Coronary artery (tissue), 2 donors: ENCODE measurements around the gene ARHGAP24.
A peak's percentile ranks its signal among the peaks of the same experiment; 100 is the strongest.

Experiments used
- DNase-seq: peaks from one replicate; pipeline ENCODE4 v3.0.0-alpha.2; 2017; ENCODE audit warnings: low spot score
- H3K27ac ChIP-seq, 2 donors: fragments of 200-600 bp; sonication (generic); one replicate each; pipeline ENCODE4 v1.5.1; 2016 to 2019
- H3K4me3 ChIP-seq: fragments of 200-600 bp; sonication (generic); 2 replicates; pipeline ENCODE4 v1.5.1; 2016; ENCODE audit warnings: mild to moderate bottlenecking, moderate library complexity
- TF ChIP-seq, protein P1 (sequence below): fragments of 200-600 bp; sonication (generic); IDR thresholded peaks from one replicate; pipeline ENCODE4 v1.5.1; 2019; ENCODE audit warnings: antibody characterized with exemption

ARHGAP24 gene

DNA sequence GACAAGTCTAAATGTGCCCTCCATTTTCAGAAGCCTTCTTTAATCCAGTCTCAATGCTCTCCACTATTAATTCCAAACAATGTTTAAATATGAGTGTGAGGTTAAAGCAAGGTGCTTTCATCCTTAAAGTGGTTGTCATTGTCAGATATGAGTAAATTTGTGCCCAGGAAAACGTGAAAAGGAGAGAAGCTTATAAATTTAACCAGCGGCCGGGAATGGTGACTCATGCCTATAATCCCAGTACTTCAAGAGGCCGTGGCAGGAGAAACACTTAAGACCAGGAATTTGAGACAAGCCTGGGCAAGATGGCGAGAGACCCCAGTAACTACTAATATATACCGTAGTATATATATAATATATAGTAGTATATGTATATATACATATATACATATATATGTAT lies 270.0 kb downstream of the ARHGAP24 start:
- DNase-seq = no peak

DNA sequence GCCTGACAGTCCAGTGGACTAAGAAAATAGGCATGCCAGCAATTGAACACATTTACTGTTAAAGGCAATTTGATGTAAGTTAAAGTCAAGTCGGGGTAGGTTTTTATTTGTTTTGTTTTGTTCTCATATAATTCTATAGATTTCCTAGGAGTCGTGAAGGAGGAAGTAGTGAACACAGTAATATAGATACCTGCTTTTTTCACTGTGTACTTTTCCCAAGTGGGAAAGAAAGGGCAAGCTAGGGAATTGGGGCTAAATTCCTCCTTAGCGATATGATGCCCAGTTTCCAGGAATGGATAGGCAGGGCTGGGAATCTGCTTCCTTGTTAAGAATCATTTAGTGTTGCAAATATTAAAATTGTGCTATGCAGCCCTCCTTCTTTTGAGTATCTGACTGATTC lies 271.0 kb downstream of the ARHGAP24 start:
- TF ChIP-seq, protein P1, sequence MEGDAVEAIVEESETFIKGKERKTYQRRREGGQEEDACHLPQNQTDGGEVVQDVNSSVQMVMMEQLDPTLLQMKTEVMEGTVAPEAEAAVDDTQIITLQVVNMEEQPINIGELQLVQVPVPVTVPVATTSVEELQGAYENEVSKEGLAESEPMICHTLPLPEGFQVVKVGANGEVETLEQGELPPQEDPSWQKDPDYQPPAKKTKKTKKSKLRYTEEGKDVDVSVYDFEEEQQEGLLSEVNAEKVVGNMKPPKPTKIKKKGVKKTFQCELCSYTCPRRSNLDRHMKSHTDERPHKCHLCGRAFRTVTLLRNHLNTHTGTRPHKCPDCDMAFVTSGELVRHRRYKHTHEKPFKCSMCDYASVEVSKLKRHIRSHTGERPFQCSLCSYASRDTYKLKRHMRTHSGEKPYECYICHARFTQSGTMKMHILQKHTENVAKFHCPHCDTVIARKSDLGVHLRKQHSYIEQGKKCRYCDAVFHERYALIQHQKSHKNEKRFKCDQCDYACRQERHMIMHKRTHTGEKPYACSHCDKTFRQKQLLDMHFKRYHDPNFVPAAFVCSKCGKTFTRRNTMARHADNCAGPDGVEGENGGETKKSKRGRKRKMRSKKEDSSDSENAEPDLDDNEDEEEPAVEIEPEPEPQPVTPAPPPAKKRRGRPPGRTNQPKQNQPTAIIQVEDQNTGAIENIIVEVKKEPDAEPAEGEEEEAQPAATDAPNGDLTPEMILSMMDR = no peak
- DNase-seq = no peak
- no peak overlapping the region for H3K4me3 ChIP-seq
- H3K27ac ChIP-seq = no peak overlapping the region

More for the DNA sequence above, 270.0 kb downstream of the ARHGAP24 start:
- TF ChIP-seq, protein P1 = no peak
- Histone ChIP-seq H3K27ac (peak overlapping the region in 1 of 2 donors; percentile 9), H3K4me3 (no peak overlapping the region)

DNA sequence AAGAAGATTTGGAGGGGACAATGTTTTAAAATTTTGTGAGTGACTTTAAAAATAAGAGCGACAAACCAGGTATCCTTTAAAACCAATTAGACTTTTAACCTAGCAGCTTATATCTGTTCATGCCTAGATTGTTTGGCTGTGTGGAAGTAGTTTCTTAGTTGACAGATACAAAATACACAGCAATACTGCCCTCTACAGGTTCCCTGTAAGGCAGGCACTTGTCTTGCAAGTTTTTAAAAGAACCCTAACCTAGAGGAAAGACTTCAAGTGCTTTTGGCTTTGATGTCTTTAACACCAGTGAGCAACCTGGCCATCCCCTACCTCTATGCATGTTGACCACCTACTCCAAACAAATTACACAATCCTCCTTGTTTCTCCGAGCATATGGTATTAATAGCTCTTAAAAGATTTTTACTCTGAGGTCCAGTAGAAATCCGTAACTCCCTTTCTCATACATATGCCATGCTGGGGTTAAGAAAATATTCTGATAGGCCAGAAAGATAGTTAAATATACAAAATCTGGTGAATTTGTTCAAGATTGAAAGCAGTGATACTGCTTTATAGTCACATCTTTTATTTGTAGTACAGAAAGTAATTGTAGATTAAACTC lies 273.0 kb downstream of the ARHGAP24 start:
- no peak for DNase-seq
- Histone ChIP-seq H3K27ac (no peak overlapping the region), H3K4me3 (no peak overlapping the region)
- TF ChIP-seq, protein P1 = peak; percentile 88

DNA sequence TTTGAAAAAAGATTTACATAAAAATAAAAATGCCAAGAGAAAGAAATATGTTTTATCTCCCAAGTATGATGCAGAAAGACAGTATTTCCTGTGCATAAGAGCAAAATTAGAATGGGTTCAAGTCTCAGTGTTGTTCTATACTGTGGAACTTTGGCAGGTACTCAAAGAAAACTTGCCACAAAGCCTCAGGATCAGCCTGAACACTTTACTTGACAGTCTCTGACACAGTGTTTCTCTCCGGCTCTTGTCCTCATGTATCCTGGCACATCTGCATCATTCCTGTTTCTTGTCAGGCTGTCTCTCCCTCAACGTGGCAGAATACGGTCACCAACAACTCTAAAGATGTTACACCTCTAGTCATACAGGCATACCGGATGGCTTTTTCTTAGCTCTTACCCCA lies 273.7 kb downstream of the ARHGAP24 start:
- TF ChIP-seq, protein P1 = no peak
- Histone ChIP-seq H3K27ac (no peak overlapping the region), H3K4me3 (no peak overlapping the region)
- no peak for DNase-seq

DNA sequence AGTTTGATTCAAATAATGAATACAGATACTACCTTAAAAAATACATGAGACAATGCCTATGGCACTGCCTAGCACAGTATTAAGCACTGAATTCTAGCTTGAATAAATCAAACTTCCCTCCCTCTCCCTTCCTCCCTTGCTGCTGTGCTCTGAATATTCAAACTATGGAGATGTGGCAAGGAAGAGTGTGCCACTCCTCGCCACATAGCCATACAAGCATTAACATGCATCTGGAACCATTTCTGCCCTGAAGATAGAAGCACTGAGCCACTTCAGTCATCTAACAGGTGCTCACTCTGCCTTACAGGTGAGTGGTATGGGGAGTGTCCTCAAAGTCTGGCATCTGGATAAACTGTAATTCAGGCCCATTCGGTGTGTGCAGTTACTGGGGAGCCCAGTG lies 276.9 kb downstream of the ARHGAP24 start:
- no peak for DNase-seq
- no peak overlapping the region for H3K27ac ChIP-seq

DNA sequence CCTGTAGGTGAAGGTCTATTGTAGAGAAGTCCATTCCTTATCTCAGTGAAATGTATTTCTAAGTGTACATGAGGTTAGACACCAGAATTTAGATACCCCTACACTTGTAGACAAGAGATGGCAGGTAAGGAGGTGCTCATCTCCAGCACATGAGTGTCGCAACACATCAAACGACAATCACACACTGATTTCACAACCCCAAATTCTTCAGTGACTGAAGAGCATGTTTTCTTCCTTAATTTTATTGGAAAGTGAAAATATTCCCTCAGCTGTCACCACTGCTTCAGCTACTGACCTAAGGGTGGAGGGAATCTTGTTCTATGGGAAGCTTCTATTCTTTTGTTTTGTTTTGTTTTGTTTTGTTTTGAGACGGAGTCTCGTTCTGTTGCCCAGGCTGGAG lies 280.3 kb downstream of the ARHGAP24 start:
- Histone ChIP-seq H3K4me3 (no peak overlapping the region), H3K27ac (no peak overlapping the region)
- TF ChIP-seq, protein P1 = no peak
- no peak for DNase-seq

More for the DNA sequence above, 276.9 kb downstream of the ARHGAP24 start:
- TF ChIP-seq, protein P1 = no peak
- no peak overlapping the region for H3K4me3 ChIP-seq

DNA sequence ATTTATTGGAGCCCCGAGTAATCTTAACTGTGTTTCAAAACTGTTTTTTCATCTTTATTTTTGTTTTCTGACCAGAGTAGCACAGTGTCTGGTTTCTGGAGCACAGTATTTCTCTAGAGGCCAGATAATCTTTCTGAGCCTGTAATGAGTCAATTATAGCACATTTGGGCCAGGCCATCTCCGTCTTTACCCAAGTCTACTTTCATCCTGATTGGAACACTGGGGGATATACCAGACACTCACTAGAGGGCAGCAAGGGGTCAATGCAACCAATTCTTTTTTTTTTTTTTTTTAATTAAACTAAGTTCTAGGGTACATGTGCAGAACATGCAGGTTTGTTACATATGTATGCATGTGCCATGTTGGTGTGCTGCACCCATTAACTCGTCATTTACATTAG lies 282.0 kb downstream of the ARHGAP24 start:
- no peak overlapping the region for H3K27ac ChIP-seq
- TF ChIP-seq, protein P1 = no peak
- H3K4me3 ChIP-seq = no peak overlapping the region
- DNase-seq = no peak
